ENCODE measurements around the gene CPA1. TPM values are rescaled to one million over a fixed set of nuclear protein-coding genes. Genes with fewer than 3 reads are reported as not detected.

The CPA1 gene
- total RNA-seq, 1 donor from 2014 or later = 0.41 TPM

DNA sequence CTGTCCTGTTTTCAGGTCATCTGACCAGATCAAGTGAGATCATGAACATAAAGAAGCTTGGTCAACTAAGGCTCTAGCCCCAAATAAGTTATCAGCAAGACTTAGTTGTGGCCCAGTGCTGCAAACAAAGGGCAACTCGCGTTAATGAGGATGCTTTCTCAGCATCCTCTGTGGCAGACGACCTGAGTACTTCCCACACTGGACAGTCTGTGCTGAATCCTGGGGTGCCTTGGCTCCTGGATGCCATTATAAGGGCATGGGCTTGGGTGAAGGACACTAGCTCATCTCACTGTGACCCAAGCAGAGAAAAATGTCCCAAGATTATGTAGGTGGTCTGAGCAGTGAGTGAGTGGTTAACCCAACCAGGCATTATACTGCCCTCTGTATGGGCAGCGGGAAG lies 21.8 kb upstream of the CPA1 start:
- Mint-ChIP-seq H3K27ac (no peak overlapping the region), H3K4me3 (no peak overlapping the region), H3K36me3 (peaks cover 10% of the 10 kb centered on the region), H3K9me3 (peaks cover 5% of the 10 kb centered on the region), H3K4me1 (ENCODE audit: unreplicated experiment) (peaks cover 30% of the 10 kb centered on the region), H3K27me3 (no peaks in the 10 kb centered on the region)
- TF ChIP-seq, protein P1, sequence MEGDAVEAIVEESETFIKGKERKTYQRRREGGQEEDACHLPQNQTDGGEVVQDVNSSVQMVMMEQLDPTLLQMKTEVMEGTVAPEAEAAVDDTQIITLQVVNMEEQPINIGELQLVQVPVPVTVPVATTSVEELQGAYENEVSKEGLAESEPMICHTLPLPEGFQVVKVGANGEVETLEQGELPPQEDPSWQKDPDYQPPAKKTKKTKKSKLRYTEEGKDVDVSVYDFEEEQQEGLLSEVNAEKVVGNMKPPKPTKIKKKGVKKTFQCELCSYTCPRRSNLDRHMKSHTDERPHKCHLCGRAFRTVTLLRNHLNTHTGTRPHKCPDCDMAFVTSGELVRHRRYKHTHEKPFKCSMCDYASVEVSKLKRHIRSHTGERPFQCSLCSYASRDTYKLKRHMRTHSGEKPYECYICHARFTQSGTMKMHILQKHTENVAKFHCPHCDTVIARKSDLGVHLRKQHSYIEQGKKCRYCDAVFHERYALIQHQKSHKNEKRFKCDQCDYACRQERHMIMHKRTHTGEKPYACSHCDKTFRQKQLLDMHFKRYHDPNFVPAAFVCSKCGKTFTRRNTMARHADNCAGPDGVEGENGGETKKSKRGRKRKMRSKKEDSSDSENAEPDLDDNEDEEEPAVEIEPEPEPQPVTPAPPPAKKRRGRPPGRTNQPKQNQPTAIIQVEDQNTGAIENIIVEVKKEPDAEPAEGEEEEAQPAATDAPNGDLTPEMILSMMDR (conservative IDR thresholded peaks at IDR 0.05) = no peak
- no peak for DNase-seq (ENCODE audit: extremely low spot score, unreplicated experiment)

DNA sequence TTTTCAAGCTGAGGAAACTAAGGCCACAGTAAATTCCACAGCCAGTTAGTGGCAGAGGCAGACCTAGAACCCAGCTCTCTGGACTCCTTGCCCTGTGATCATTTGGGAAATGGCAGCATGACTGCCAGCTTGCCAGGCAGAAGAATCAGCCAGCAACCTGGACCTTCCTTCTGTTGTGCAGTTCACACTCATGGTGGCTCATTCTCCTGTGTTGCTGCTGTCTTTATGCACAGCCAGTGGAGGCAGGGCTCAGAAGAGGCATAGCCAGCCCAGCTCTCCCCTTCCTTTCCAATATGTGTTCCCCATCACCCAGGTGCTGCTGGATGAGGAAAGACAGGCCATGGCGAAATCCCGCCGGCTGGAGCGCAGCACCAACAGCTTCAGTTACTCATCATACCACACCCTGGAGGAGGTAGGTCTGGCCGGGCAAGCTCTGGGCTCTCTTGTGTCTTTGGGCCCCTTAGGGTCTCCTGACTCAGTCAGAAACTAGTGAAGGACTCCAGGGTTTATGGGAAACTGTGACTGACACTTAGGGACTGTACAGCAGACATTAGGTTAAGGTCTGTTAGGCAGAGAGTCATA lies 20.9 kb upstream of the CPA1 start:
- no peak overlapping the region for H3K4me3 Mint-ChIP-seq
- no peaks in the 10 kb centered on the region for H3K27me3 Mint-ChIP-seq
- peaks cover 10% of the 10 kb centered on the region for H3K36me3 Mint-ChIP-seq
- no peak for DNase-seq (ENCODE audit: extremely low spot score, unreplicated experiment)
- H3K9me3 Mint-ChIP-seq = peaks cover 5% of the 10 kb centered on the region
- TF ChIP-seq, protein P1 (conservative IDR thresholded peaks at IDR 0.05) = no peak
- H3K27ac Mint-ChIP-seq = peak overlapping the region; percentile 48
- H3K4me1 Mint-ChIP-seq (ENCODE audit: unreplicated experiment) = peaks cover 27% of the 10 kb centered on the region

DNA sequence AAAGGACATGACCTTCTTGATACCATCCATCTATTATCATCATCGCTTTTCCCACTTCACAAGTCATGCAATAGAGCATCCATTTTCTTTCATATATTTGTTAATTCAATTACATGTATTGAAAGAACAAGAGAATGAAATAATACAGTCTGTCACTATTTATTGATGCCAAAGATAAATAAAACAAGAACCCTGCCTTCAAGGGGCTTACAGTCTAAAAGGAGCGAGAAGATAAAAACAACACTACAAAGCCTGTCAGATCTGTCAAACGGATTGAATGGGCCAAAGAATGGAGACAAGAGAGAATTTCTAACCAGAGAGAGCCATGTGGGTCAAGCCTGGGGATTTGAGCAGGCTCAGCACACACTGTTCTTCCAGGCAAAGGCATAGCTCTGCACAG lies 19.8 kb upstream of the CPA1 start:
- Mint-ChIP-seq H3K9me3 (peaks cover 5% of the 10 kb centered on the region), H3K27me3 (no peaks in the 10 kb centered on the region), H3K27ac (no peak overlapping the region), H3K4me3 (no peak overlapping the region), H3K36me3 (peaks cover 10% of the 10 kb centered on the region), H3K4me1 (ENCODE audit: unreplicated experiment) (peaks cover 30% of the 10 kb centered on the region)
- no peak for DNase-seq (ENCODE audit: extremely low spot score, unreplicated experiment)
- TF ChIP-seq, protein P1 (conservative IDR thresholded peaks at IDR 0.05) = no peak

DNA sequence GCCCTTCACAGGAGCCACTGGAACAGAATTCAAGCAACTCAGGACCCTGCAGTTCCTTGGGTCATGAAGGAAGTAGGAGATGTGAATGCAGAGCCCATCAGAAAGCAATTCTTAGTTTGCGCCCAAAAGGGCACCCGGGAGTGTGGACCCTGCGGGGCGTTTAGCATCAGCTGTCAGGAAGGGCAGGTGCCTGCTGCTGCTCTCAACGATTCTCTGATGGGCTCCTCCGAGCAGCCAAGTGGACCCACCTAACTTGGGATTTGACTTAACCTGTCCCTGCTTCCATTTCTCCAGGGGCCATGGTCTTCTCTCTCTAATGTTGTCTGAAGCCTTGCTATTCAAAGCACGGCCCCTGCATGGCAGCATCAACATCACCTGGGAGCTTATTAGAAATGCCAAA lies 18.6 kb upstream of the CPA1 start:
- DNase-seq (ENCODE audit: extremely low spot score, unreplicated experiment) = no peak
- H3K27me3 Mint-ChIP-seq = no peaks in the 10 kb centered on the region
- H3K4me1 Mint-ChIP-seq (ENCODE audit: unreplicated experiment) = peaks cover 34% of the 10 kb centered on the region

DNA sequence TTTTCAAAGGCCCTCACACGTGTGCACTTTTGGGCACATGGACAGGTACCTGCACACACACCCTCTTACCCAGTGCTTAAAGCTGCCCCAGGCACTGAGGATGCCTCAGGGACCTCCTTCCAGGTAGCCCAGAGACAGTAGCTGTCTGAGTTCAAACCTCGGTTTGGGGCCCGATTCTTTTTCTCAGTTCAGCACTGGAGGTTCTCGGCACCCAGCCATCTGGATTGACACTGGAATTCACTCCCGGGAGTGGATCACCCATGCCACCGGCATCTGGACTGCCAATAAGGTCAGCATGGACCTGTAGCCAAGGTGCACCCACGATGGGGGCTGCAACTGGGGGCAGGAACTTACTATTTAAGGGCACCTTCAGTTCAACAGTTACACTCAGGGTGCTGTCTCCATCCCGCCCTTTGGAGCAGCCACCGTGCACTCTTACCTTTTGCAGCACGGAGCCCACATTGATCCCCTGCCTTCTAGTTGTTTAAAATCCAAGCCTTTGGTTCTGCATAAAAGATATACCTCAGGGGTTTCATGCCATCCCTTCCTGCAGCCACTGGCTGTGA lies 18.0 kb upstream of the CPA1 start:
- no peak for DNase-seq (ENCODE audit: extremely low spot score, unreplicated experiment)
- Mint-ChIP-seq H3K9me3 (peaks cover 5% of the 10 kb centered on the region), H3K4me1 (ENCODE audit: unreplicated experiment) (peaks cover 34% of the 10 kb centered on the region), H3K27me3 (no peaks in the 10 kb centered on the region), H3K4me3 (no peak overlapping the region), H3K36me3 (peaks cover 10% of the 10 kb centered on the region), H3K27ac (no peak overlapping the region)
- TF ChIP-seq, protein P1 (conservative IDR thresholded peaks at IDR 0.05) = no peak

More for the DNA sequence above, 18.6 kb upstream of the CPA1 start:
- no peak overlapping the region for H3K4me3 Mint-ChIP-seq
- TF ChIP-seq, protein P1 (conservative IDR thresholded peaks at IDR 0.05) = no peak
- H3K36me3 Mint-ChIP-seq = peaks cover 10% of the 10 kb centered on the region
- H3K9me3 Mint-ChIP-seq = peaks cover 5% of the 10 kb centered on the region
- H3K27ac Mint-ChIP-seq = peak overlapping the region; percentile 31

Measured in type B pancreatic cell (in vitro differentiated cells).